Measurements from ENCODE around the gene MYOM1. TPM values are rescaled to one million over a fixed set of nuclear protein-coding genes. Genes with fewer than 3 reads are reported as not detected.

The MYOM1 gene
- total RNA-seq, 1 experiment from 2014 or later = 0.41 TPM

DNA sequence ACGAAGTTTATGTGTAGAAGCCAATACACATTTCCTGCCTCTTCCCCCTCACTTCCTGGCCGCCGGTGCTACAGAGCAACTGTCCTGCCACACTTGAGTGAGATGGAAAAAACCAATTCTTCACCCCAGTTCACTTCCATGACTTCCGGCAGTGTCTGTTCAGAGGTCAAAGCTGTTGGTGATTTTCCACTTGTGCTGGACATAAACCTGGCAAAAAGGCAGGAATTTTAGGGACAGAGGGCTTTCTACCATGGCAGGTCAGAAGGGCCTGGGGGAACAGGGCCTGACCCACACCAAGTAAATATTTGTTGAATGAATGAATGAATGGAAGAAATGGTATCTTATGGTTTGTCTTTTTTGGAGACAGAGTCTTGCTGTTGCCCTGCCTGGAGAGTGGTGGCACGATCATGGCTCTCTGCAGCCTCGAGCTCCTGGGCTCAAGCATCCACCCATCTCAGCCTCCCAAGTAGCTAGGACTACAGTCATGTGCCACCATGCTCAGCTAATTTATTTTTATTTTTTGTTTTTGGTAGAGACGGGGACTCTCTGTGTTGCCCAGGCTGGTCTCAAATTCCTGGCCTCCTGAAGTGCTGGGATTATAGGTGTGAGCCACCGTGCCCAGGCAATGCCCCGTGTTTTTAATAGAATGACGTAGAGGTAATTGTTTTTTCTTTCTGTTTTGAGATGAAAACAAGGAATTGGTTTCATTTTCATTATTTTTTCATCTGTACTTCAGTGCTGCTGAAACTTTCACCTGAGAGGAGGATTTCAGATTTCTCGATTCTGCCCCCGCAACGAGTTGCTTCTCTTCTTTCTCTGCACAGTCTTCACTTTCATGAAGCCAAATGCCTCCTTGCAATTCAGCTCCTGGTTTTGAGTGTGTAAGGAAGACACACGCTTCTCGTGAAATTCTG is 158.8 kb downstream of the MYOM1 start:
- intact Hi-C loops (cut with micrococcal nuclease; ENCODE audit: unreplicated experiment) = no loop called here
- Mint-ChIP-seq H3K9me3 (ENCODE audit: unreplicated experiment) (no peaks in the 10 kb centered on the region), H3K27ac (ENCODE audit: unreplicated experiment) (no peak overlapping the region), H3K4me1 (ENCODE audit: low read depth, unreplicated experiment) (peaks cover 13% of the 10 kb centered on the region), H3K4me3 (ENCODE audit: unreplicated experiment) (no peak overlapping the region), H3K27me3 (ENCODE audit: insufficient read depth, unreplicated experiment) (no peaks in the 10 kb centered on the region), H3K36me3 (ENCODE audit: insufficient read depth, unreplicated experiment) (no peaks in the 10 kb centered on the region)
- H3K36me3 ChIP-seq (ENCODE audit: control insufficient read depth, insufficient read depth, low read length) = no peaks in the 10 kb centered on the region
- TF ChIP-seq, protein P1, sequence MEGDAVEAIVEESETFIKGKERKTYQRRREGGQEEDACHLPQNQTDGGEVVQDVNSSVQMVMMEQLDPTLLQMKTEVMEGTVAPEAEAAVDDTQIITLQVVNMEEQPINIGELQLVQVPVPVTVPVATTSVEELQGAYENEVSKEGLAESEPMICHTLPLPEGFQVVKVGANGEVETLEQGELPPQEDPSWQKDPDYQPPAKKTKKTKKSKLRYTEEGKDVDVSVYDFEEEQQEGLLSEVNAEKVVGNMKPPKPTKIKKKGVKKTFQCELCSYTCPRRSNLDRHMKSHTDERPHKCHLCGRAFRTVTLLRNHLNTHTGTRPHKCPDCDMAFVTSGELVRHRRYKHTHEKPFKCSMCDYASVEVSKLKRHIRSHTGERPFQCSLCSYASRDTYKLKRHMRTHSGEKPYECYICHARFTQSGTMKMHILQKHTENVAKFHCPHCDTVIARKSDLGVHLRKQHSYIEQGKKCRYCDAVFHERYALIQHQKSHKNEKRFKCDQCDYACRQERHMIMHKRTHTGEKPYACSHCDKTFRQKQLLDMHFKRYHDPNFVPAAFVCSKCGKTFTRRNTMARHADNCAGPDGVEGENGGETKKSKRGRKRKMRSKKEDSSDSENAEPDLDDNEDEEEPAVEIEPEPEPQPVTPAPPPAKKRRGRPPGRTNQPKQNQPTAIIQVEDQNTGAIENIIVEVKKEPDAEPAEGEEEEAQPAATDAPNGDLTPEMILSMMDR (IDR thresholded peaks at IDR 0.05; ENCODE audit: insufficient read depth in 1 of 2, low read depth in 1 of 2, low read length in 1 of 2, severe bottlenecking in 1 of 2, unreplicated experiment in 1 of 2) = no peak
- H3K4me1 ChIP-seq = peaks cover 21% of the 10 kb centered on the region
- no TSS peak for BruUV-seq (replicated peaks)
- no peak for DNase-seq
- ChIA-PET CTCF (no interaction called here), POLR2A (no interaction called here)
- H3K27me3 ChIP-seq (replicated peaks; ENCODE audit: control insufficient read depth, insufficient read depth, low read length) = no peaks in the 10 kb centered on the region
- H3K9me3 ChIP-seq = no peaks in the 10 kb centered on the region
- H3K4me3 ChIP-seq (ENCODE audit: low read depth, low read length) = no peak overlapping the region

DNA sequence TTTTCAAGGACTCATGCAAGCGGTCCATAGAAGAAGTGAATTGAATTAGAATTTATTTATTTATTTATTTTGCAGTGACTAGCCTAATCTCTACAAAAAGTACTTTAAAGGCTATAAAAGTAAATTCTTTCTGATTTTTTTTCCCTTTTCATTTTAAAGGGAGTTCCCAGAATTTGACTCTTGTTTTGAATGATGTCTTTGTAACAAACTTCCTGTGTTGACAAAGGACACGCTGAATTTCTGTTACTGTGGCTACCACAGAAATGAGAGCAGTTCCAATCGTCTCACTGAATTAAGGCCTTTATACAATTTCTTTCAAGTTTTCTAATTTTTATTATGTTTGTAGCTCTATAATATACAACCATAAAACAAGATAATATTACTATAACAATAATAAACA is 160.5 kb downstream of the MYOM1 start:
- no peaks in the 10 kb centered on the region for H3K27me3 ChIP-seq (replicated peaks; ENCODE audit: control insufficient read depth, insufficient read depth, low read length)
- ChIA-PET POLR2A (no interaction called here), CTCF (no interaction called here)
- H3K27ac Mint-ChIP-seq (ENCODE audit: unreplicated experiment) = no peak overlapping the region
- no peak overlapping the region for H3K4me3 ChIP-seq (ENCODE audit: low read depth, low read length)
- TF ChIP-seq, protein P1 (IDR thresholded peaks at IDR 0.05; ENCODE audit: insufficient read depth in 1 of 2, low read depth in 1 of 2, low read length in 1 of 2, severe bottlenecking in 1 of 2, unreplicated experiment in 1 of 2) = no peak
- H3K27me3 Mint-ChIP-seq (ENCODE audit: insufficient read depth, unreplicated experiment) = no peaks in the 10 kb centered on the region
- no peak overlapping the region for H3K4me3 Mint-ChIP-seq (ENCODE audit: unreplicated experiment)
- intact Hi-C loops (cut with micrococcal nuclease; ENCODE audit: unreplicated experiment) = no loop called here
- peaks cover 6% of the 10 kb centered on the region for H3K9me3 Mint-ChIP-seq (ENCODE audit: unreplicated experiment)
- no peaks in the 10 kb centered on the region for H3K9me3 ChIP-seq
- peaks cover 21% of the 10 kb centered on the region for H3K4me1 ChIP-seq
- no TSS peak for BruUV-seq (replicated peaks)
- H3K36me3 ChIP-seq (ENCODE audit: control insufficient read depth, insufficient read depth, low read length) = no peaks in the 10 kb centered on the region
- no peak for DNase-seq
- H3K4me1 Mint-ChIP-seq (ENCODE audit: low read depth, unreplicated experiment) = peaks cover 22% of the 10 kb centered on the region
- H3K36me3 Mint-ChIP-seq (ENCODE audit: insufficient read depth, unreplicated experiment) = no peaks in the 10 kb centered on the region

- H3K27me3 Mint-ChIP-seq (ENCODE audit: insufficient read depth, unreplicated experiment) = no peaks in the 10 kb centered on the region
- H3K9me3 ChIP-seq = no peaks in the 10 kb centered on the region
- no peak overlapping the region for H3K4me3 ChIP-seq (ENCODE audit: low read depth, low read length)
- no peak overlapping the region for H3K4me3 Mint-ChIP-seq (ENCODE audit: unreplicated experiment)
- TF ChIP-seq, protein P1 (IDR thresholded peaks at IDR 0.05; ENCODE audit: insufficient read depth in 1 of 2, low read depth in 1 of 2, low read length in 1 of 2, severe bottlenecking in 1 of 2, unreplicated experiment in 1 of 2) = no peak
- CTCF ChIA-PET = no interaction called here
- intact Hi-C loops (cut with micrococcal nuclease; ENCODE audit: unreplicated experiment) = no loop called here
- H3K4me1 ChIP-seq = peaks cover 21% of the 10 kb centered on the region
- no peaks in the 10 kb centered on the region for H3K27me3 ChIP-seq (replicated peaks; ENCODE audit: control insufficient read depth, insufficient read depth, low read length)
- no peak overlapping the region for H3K27ac Mint-ChIP-seq (ENCODE audit: unreplicated experiment)
- no peak for DNase-seq
- no peaks in the 10 kb centered on the region for H3K36me3 ChIP-seq (ENCODE audit: control insufficient read depth, insufficient read depth, low read length)
- POLR2A ChIA-PET = no interaction called here
- peaks cover 13% of the 10 kb centered on the region for H3K9me3 Mint-ChIP-seq (ENCODE audit: unreplicated experiment)
- peaks cover 27% of the 10 kb centered on the region for H3K4me1 Mint-ChIP-seq (ENCODE audit: low read depth, unreplicated experiment)
- H3K36me3 Mint-ChIP-seq (ENCODE audit: insufficient read depth, unreplicated experiment) = no peaks in the 10 kb centered on the region
- no TSS peak for BruUV-seq (replicated peaks)
Observed at GRCh38 chr18:3058328-3059191, 161.2 kb downstream of the MYOM1 start.

Data from Caco-2 (cell line).